GF-D8 (cell line): Measurements from ENCODE around the gene FAHD2A.
"Not testable (repeated sequence)": the region's sequence is repeated elsewhere in the genome, so short reads cannot be mapped to it uniquely, and the experiment has no call there.

Source experiments
- DNase-seq: peaks from one replicate; lab custom pipeline; 2025; lab: John Stamatoyannopoulos, UW

The FAHD2A gene

GRCh38 chr2:95435872-95436209 lies 33.3 kb downstream of the FAHD2A start:
- not testable (repeated sequence) for DNase-seq

GRCh38 chr2:95442474-95443099 lies 40.1 kb downstream of the FAHD2A start:
- DNase-seq = not testable (repeated sequence)

GRCh38 chr2:95445317-95445716 lies 42.8 kb downstream of the FAHD2A start:
- DNase-seq = not testable (repeated sequence)

GRCh38 chr2:95463292-95463691 lies 60.8 kb downstream of the FAHD2A start:
- not testable (repeated sequence) for DNase-seq
